Cardiac muscle cell (in vitro differentiated cells and primary cell): Measurements from ENCODE around the gene ETV4. TPM values are rescaled to one million over a fixed set of nuclear protein-coding genes. Genes with fewer than 3 reads are reported as not detected.

ENCODE experiments used
- DNase-seq, 2 donors: peaks; one replicate each; pipeline versions ENCODE4 v3.0.0 to v3.0.0-alpha.2; 2010 to 2017; ENCODE audit warnings: low read depth in 1 of 2, low spot score in 1 of 2
- H3K27ac ChIP-seq: fragments of 200-600 bp; sonication (generic); 2 replicates; pipeline ENCODE4 v1.5.1; 2016
- H3K27me3 ChIP-seq: fragments of 200-600 bp; sonication (generic); 2 replicates; pipeline ENCODE4 v1.6.0; 2016; ENCODE audit warnings: control low read depth
- H3K36me3 ChIP-seq: fragments of 200-600 bp; sonication (generic); 2 replicates; pipeline ENCODE4 v1.5.1; 2016; ENCODE audit warnings: control low read depth
- H3K4me1 ChIP-seq: fragments of 200-600 bp; sonication (generic); 2 replicates; pipeline ENCODE4 v1.8.1; 2017; ENCODE audit warnings: low read depth, mild to moderate bottlenecking, mixed run types
- H3K4me3 ChIP-seq: fragments of 200-600 bp; sonication (generic); 2 replicates; pipeline ENCODE4 v1.5.1; 2016; ENCODE audit warnings: mild to moderate bottlenecking
- H3K9me3 ChIP-seq: fragments of 200-600 bp; sonication (generic); 2 replicates; pipeline ENCODE4 v1.5.1; 2017; ENCODE audit warnings: low read depth, mild to moderate bottlenecking, control low read depth
- CTCF ChIP-seq: IDR thresholded peaks from 2 replicates; pipeline ENCODE4 v1.5.1; 2012; ENCODE audit warnings: low read depth, mild to moderate bottlenecking, low read length
- polyA plus RNA-seq: library from polyadenylated mRNA; unstranded; fragments of >200 nt; fragmentation: Nextera tagmentation; extraction: Ambion mirVana; gene quantifications from 2 replicates; pipeline ENCODE4 v1.2.1, GENCODE V29; 2016
- total RNA-seq: library from RNA; depleted of rRNA; stranded (reverse); fragments of >200 nt; gene quantifications from 2 replicates; pipeline ENCODE4 v1.2.3, GENCODE V29; 2016

Gene ETV4
- 1.3 and 2.4 TPM in 2 replicates for total RNA-seq
- 1.9 and 2.4 TPM in 2 replicates for polyA plus RNA-seq

- Histone ChIP-seq H3K4me3 (peak within 1 kb of the TSS; percentile 38), H3K27ac (no peak within 1 kb of the TSS), H3K9me3 (no peaks in the 10 kb centered on the region), H3K36me3 (no peaks in the 10 kb centered on the region), H3K27me3 (peaks cover 63% of the 10 kb centered on the region), H3K4me1 (peaks cover 10% of the 10 kb centered on the region)
- DNase-seq: peak; percentile 91 to 94
- no peak for TF ChIP-seq CTCF
These were observed at the start of gene ETV4 for GRCh38 chr17:43546319-43547188. Gene ETV4 (minus strand): TSS chr17:43546340. CDS start chr17:43545617, 723 bp downstream.

- TF ChIP-seq CTCF: no peak
- H3K36me3 ChIP-seq: no peaks in the 10 kb centered on the region
- no peak overlapping the region for H3K4me3 ChIP-seq
- H3K27ac ChIP-seq: no peak overlapping the region
- no peaks in the 10 kb centered on the region for H3K4me1 ChIP-seq
- no peak for DNase-seq
- H3K27me3 ChIP-seq: no peaks in the 10 kb centered on the region
- no peaks in the 10 kb centered on the region for H3K9me3 ChIP-seq
These were observed 49.3 kb upstream of the ETV4 start for GRCh38 chr17:43595466-43595865.

- TF ChIP-seq CTCF: peak; percentile 6
- DNase-seq: peak in 1 of 2 donors; percentile 90
- Histone ChIP-seq H3K4me1 (no peaks in the 10 kb centered on the region), H3K9me3 (no peaks in the 10 kb centered on the region), H3K4me3 (no peak overlapping the region), H3K36me3 (no peaks in the 10 kb centered on the region), H3K27ac (no peak overlapping the region), H3K27me3 (no peaks in the 10 kb centered on the region)
These were observed 45.8 kb upstream of the ETV4 start for GRCh38 chr17:43591779-43592562.

GRCh38 chr17:43591001-43591400 lies 44.9 kb upstream of the ETV4 start:
- Histone ChIP-seq H3K27me3 (no peaks in the 10 kb centered on the region), H3K27ac (no peak overlapping the region), H3K9me3 (no peaks in the 10 kb centered on the region), H3K36me3 (no peaks in the 10 kb centered on the region), H3K4me3 (no peak overlapping the region), H3K4me1 (no peaks in the 10 kb centered on the region)
- no peak for TF ChIP-seq CTCF
- DNase-seq: no peak

GRCh38 chr17:43588664-43589435 lies 42.7 kb upstream of the ETV4 start:
- Histone ChIP-seq H3K4me3 (no peak overlapping the region), H3K9me3 (no peaks in the 10 kb centered on the region), H3K27ac (no peak overlapping the region), H3K27me3 (no peaks in the 10 kb centered on the region), H3K36me3 (no peaks in the 10 kb centered on the region), H3K4me1 (no peaks in the 10 kb centered on the region)
- DNase-seq: no peak
- TF ChIP-seq CTCF: no peak
